WTC11 (cell line): ENCODE results near the gene WNT1.

ENCODE experiments used
- TF ChIP-seq, protein P1 (sequence below): sonication (generic); formaldehyde crosslinking; conservative IDR thresholded peaks from 2 replicates; pipeline ENCODE4 v1.8.1; 2022; ENCODE audit warnings: mild to moderate bottlenecking, missing genetic modification reagents
- TF ChIP-seq, protein P2 (sequence below): fragments of 200-600 bp; IDR thresholded peaks from 2 replicates; pipeline ENCODE4 v1.8.0; 2022; ENCODE audit warnings: antibody characterized with exemption

DNA sequence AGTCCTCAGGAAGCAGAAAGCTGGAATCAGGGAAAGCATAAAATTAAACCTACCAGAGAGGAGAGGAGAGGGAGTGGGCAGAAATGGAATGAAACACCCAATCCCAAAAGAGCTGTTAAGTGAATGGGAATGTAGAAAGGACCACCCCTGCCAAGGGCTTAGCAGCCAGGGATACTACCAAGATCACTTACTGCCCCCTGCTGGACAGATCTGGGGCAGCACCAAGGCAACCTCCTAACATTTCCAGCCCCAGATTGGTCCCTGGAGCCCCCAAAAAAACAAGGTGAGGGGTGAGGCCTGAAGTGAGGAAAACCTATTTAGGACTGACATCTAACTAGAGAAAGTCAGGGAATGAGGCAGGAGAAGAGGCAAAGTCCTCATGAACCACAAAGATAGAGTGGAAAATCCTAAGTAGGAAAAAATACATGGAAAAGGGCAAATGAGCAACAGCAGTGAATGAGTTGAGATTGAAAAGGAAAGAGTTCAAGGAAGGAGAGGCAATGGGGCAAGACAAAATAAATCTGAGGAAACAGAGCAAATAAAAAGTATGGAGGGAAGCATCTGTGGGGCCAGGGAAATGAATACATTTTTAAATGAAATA lies 41.6 kb upstream of the WNT1 start:
- TF ChIP-seq, protein P1, sequence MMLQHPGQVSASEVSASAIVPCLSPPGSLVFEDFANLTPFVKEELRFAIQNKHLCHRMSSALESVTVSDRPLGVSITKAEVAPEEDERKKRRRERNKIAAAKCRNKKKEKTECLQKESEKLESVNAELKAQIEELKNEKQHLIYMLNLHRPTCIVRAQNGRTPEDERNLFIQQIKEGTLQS (CRISPR knock-in tag) = no peak
- TF ChIP-seq, protein P2, sequence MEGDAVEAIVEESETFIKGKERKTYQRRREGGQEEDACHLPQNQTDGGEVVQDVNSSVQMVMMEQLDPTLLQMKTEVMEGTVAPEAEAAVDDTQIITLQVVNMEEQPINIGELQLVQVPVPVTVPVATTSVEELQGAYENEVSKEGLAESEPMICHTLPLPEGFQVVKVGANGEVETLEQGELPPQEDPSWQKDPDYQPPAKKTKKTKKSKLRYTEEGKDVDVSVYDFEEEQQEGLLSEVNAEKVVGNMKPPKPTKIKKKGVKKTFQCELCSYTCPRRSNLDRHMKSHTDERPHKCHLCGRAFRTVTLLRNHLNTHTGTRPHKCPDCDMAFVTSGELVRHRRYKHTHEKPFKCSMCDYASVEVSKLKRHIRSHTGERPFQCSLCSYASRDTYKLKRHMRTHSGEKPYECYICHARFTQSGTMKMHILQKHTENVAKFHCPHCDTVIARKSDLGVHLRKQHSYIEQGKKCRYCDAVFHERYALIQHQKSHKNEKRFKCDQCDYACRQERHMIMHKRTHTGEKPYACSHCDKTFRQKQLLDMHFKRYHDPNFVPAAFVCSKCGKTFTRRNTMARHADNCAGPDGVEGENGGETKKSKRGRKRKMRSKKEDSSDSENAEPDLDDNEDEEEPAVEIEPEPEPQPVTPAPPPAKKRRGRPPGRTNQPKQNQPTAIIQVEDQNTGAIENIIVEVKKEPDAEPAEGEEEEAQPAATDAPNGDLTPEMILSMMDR = peak; percentile 70
